Small intestine (tissue), 7 donors: ENCODE measurements around the gene MPL. TPM values are rescaled to one million over a fixed set of nuclear protein-coding genes. Genes with fewer than 3 reads are reported as not detected.

Experiments
- DNase-seq, 2 donors: peaks; one replicate each; pipeline versions ENCODE4 v3.0.0 to v3.0.0-alpha.2; 2013
- FAIRE-seq: peaks from 2 replicates; lab custom pipeline; 2012; peaks lifted over from hg19 to GRCh38; lab: Jason Lieb, UNC
- H3K27ac ChIP-seq, 3 donors: one replicate each; pipeline ENCODE4 v1.5.1; 2013; ENCODE audit warnings: low read length in 2 of 3, mild to moderate bottlenecking in 2 of 3, control low read depth in 1 of 3, inconsistent platforms in 1 of 3, low read depth in 1 of 3, moderate library complexity in 1 of 3
- H3K27me3 ChIP-seq, 3 donors: one replicate each; pipeline ENCODE4 v1.6.1; 2013; ENCODE audit warnings: low read length in 3 of 3, inconsistent platforms in 1 of 3; ENCODE audit not compliant: control insufficient read depth in 3 of 3, insufficient read depth in 3 of 3
- H3K36me3 ChIP-seq, 3 donors: one replicate each; pipeline ENCODE4 v1.6.1; 2013; ENCODE audit warnings: low read length in 3 of 3, inconsistent platforms in 1 of 3, low read depth in 1 of 3, mild to moderate bottlenecking in 1 of 3, moderate library complexity in 1 of 3; ENCODE audit not compliant: control insufficient read depth in 3 of 3, insufficient read depth in 2 of 3
- H3K4me1 ChIP-seq, 3 donors: one replicate each; pipeline ENCODE4 v1.6.1; 2013; ENCODE audit warnings: low read length in 2 of 3, inconsistent platforms in 1 of 3, low read depth in 1 of 3, mild to moderate bottlenecking in 1 of 3, moderate library complexity in 1 of 3; ENCODE audit not compliant: control insufficient read depth in 3 of 3, insufficient read depth in 2 of 3
- H3K4me3 ChIP-seq, 3 donors: one replicate each; pipeline ENCODE4 v1.5.1; 2013; ENCODE audit warnings: low read length in 3 of 3, control low read depth in 1 of 3, inconsistent platforms in 1 of 3, low read depth in 1 of 3, mild to moderate bottlenecking in 1 of 3, moderate library complexity in 1 of 3
- H3K9me3 ChIP-seq, 2 donors: one replicate each; pipeline ENCODE4 v1.6.1; 2013; ENCODE audit warnings: low read depth in 1 of 2, low read length in 1 of 2; ENCODE audit not compliant: control insufficient read depth in 2 of 2, insufficient read depth in 1 of 2
- WGBS, 3 donors: extraction: QIAGEN DNeasy Blood & Tissue Kit; methylation state at CpG; one replicate each; pipeline ENCODE4 v1.1.7; 2013; 5-methylcytosine and 5-hydroxymethylcytosine counted together
- polyA plus RNA-seq, 4 donors: library from polyadenylated mRNA; stranded (reverse) in 3 of 4; unstranded in 1 of 4; fragments of 200-250 nt in 3 of 4; fragments of 120-200 nt in 1 of 4; gene quantifications; one replicate each; pipeline versions ENCODE4 v1.2.1 to v1.2.3, GENCODE V29; 2013
- donor health status: healthy with polysubstance abuse.
- donor health status: control.
- donor health status: control.
- donor health status: Bipolar disorder and iron deficiency.
- donor health status: healthy.

The MPL gene
- polyA plus RNA-seq, 4 donors = 0.16 TPM; not detected in 3

DNA sequence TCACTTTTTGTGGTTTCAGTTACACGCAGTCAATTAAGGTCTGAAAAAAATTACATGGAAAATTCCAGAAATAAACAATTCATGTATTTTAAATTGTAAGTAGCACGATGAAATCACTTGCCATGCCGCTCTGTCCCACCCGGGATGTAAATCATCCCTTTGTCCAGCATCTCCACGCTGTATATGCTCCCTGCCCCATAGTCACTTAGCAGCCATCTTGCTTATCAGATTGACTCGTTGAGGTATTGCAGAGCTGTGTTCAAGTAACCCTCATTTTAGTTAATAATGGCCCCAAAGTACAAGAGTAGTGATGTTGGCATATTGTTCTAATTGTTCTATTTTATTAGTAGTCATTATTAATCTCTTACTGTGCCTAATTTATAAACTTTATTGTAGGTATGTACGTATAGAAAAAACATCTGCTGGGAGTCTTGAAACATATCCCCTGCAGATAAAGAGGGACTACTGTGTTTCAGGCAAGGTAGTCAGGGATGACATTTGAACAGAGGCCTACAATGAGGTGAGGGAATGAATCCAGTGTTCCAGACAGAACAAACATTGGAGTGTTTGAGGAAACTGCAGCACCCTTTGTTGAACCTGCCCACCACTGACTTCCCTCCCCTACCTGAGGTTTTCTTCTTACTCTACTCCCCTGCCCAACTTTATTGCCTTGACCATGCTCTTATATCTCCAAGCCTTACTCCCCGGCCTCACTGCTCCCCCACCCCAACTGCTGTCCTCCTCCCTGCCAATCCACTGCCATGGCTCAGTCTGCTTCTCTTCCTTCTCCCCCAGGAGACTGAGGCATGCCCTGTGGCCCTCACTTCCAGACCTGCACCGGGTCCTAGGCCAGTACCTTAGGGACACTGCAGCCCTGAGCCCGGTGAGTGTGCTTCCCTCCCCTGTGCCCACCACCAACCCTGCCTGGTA lies 14.1 kb downstream of the MPL start:
- H3K4me3 ChIP-seq = no peak overlapping the region
- DNase-seq = no peak
- no peak overlapping the region for H3K27ac ChIP-seq
- H3K27me3 ChIP-seq = no peaks in the 10 kb centered on the region
- H3K4me1 ChIP-seq = peaks cover 0 to 12% (median 0%) of the 10 kb centered on the region in 3 donors
- no peaks in the 10 kb centered on the region for H3K9me3 ChIP-seq
- no peak for FAIRE-seq
- WGBS, 3 donors = 76 to 82% (median 80%) methylated on average over 10 of the region's 10 CpGs
- no peaks in the 10 kb centered on the region for H3K36me3 ChIP-seq

DNA sequence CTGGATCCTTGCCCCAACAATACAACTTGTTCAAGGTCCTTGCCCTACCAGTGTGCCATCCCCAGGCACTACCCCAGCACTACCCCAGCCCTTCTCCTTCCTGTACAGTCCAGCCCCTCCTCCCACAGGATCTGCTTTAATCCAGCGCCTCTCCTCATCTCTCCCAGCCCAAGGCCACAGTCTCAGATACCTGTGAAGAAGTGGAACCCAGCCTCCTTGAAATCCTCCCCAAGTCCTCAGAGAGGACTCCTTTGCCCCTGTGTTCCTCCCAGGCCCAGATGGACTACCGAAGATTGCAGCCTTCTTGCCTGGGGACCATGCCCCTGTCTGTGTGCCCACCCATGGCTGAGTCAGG lies 14.7 kb downstream of the MPL start:
- H3K27me3 ChIP-seq = no peaks in the 10 kb centered on the region
- FAIRE-seq = no peak
- WGBS, 3 donors = 85 to 97% (median 94%) methylated on average over 2 of the region's 2 CpGs
- H3K9me3 ChIP-seq = no peaks in the 10 kb centered on the region
- H3K36me3 ChIP-seq = no peaks in the 10 kb centered on the region
- no peak overlapping the region for H3K4me3 ChIP-seq
- no peak for DNase-seq
- H3K27ac ChIP-seq = no peak overlapping the region
- H3K4me1 ChIP-seq = peaks cover 0 to 12% (median 0%) of the 10 kb centered on the region in 3 donors

DNA sequence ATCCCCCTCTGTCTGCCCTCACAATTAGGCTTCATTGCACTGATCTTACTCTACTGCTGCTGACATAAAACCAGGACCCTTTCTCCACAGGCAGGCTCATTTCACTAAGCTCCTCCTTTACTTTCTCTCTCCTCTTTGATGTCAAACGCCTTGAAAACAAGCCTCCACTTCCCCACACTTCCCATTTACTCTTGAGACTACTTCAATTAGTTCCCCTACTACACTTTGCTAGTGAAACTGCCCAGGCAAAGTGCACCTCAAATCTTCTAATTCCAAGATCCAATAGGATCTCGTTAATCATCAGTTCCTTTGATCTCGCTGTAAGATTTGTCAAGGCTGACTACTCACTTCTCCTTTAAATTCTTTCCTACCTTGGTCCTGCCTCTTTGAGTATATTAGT lies 15.3 kb downstream of the MPL start:
- 59 to 65% (median 61%) methylated on average over 3 of the region's 3 CpGs for WGBS, 3 donors
- H3K9me3 ChIP-seq = no peaks in the 10 kb centered on the region
- no peak for DNase-seq
- no peaks in the 10 kb centered on the region for H3K36me3 ChIP-seq
- no peaks in the 10 kb centered on the region for H3K27me3 ChIP-seq
- H3K4me1 ChIP-seq = peaks cover 0 to 15% (median 0%) of the 10 kb centered on the region in 3 donors
- no peak overlapping the region for H3K4me3 ChIP-seq
- no peak for FAIRE-seq
- H3K27ac ChIP-seq = no peak overlapping the region

DNA sequence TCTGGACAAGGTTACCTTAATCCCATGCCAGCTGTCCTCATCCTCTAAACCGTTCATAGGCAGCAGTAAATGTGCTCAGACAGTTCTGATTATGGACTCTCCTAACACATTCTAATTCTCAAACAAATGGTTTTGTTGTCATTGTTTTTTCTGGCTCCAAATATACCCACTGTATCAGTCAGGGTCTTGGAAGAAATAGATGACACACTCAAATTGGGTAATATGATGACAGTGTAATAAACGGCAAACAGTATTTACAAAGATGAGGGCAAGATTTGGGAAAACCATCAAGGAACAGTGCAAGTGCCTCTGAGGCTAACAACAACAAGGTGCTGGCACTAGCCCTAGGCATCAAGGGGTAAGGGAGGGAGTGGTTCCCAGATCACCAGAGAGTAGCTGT lies 16.9 kb downstream of the MPL start:
- 80 to 88% (median 80%) methylated on average over 2 of the region's 2 CpGs for WGBS, 3 donors
- FAIRE-seq = no peak
- H3K4me1 ChIP-seq = peaks cover 0 to 19% (median 0%) of the 10 kb centered on the region in 3 donors

DNA sequence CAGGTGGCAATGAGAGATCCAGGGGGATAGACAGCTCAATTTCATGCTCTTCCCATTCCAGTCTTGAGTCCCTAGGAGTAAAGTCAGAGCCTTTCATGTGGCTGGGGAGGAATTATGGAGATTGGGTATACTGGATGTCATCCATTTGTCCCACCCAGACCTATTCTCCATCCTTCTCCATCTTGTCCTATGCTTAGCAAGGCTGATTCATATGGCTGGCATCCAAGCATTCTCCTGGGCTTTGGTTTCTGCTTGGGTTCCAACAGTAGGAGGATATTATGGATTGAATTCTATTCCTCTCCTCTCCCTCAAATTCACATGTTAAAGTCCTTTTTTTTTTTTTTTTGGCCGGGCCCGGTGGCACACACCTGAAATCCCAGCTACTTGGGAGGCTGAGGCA lies 17.3 kb downstream of the MPL start:
- H3K36me3 ChIP-seq = peaks cover 0 to 3% (median 0%) of the 10 kb centered on the region in 3 donors
- H3K27me3 ChIP-seq = no peaks in the 10 kb centered on the region
- H3K9me3 ChIP-seq = no peaks in the 10 kb centered on the region
- no peak for DNase-seq
- no peak overlapping the region for H3K4me3 ChIP-seq
- no peak overlapping the region for H3K27ac ChIP-seq
- peaks cover 0 to 17% (median 0%) of the 10 kb centered on the region in 3 donors for H3K4me1 ChIP-seq
- no peak for FAIRE-seq
- 93 to 100% (median 98%) methylated on average over 2 of the region's 2 CpGs for WGBS, 3 donors

More for the DNA sequence above, 16.9 kb downstream of the MPL start:
- Histone ChIP-seq H3K4me3 (no peak overlapping the region), H3K27me3 (no peaks in the 10 kb centered on the region), H3K9me3 (no peaks in the 10 kb centered on the region), H3K27ac (no peak overlapping the region), H3K36me3 (no peaks in the 10 kb centered on the region)
- DNase-seq = no peak

DNA sequence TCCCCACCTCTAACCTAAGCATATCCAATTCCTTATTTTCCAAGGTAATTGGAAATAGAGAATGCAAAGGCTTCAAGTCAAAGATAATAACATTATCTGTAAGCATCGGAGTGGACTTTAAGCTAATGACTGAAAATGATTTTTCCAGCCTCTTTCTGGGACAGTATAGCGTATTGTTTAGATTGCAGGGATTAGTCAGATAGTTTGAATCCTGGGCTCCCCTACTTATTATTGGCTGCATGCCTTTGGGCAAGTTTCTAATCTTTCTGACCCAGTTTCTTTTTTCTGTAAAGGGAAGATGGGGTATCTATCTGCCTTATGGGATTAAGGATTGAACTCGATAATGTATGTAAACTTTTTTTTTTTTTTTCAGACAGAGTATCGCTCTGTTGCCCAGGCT lies 19.6 kb downstream of the MPL start:
- Histone ChIP-seq H3K27me3 (no peaks in the 10 kb centered on the region), H3K4me3 (no peak overlapping the region), H3K36me3 (peaks cover 0 to 18% (median 11%) of the 10 kb centered on the region in 3 donors), H3K27ac (no peak overlapping the region), H3K4me1 (peaks cover 0 to 23% (median 0%) of the 10 kb centered on the region in 3 donors), H3K9me3 (no peaks in the 10 kb centered on the region)
- FAIRE-seq (no peak), DNase-seq (no peak)
- 67 to 78% (median 69%) methylated on average over 4 of the region's 4 CpGs for WGBS, 3 donors

DNA sequence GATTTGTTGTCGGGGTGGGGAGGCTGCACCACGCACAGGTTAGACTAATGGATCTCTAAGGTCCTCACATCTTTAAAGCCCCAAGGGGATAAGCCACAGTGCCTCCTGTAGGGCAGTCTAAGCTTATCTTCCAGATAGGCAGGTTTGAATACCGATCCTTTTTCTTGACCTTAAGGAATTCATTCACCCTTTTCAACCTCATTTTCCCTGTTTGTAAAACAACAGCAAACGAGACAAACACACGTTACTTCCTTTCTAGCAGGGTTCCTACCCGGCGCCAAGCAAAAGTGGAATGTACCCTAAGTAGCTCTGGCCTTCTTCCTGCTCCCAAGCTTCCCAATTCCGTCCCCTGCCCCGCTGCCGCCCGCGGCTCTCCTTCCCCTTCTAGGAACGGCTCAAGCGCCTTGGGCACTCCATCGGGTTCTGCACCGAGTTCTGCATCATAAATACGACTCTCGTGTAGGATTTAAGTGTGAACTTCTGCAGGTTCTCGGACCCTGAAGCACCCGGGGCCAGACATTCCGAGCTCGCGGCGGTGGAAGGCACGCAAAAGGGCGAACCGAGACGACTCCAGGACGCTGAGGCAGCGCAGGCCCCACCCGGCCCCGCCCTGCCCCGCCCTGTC lies 20.6 kb downstream of the MPL start:
- 0 to 1% (median 1%) methylated on average over 31 to 33 of the region's 33 CpGs for WGBS, 3 donors

More for the DNA sequence above, 20.6 kb downstream of the MPL start:
- H3K4me3 ChIP-seq = peak overlapping the region; percentile 59 to 93 (median 79)
- FAIRE-seq (no peak), DNase-seq (peak in 1 of 2 donors; percentile 79)
- H3K27ac ChIP-seq = peak overlapping the region; percentile 98 to 99 (median 99)
- peaks cover 0 to 27% (median 11%) of the 10 kb centered on the region in 3 donors for H3K36me3 ChIP-seq
- no peaks in the 10 kb centered on the region for H3K9me3 ChIP-seq
- peaks cover 0 to 29% (median 0%) of the 10 kb centered on the region in 3 donors for H3K4me1 ChIP-seq
- no peaks in the 10 kb centered on the region for H3K27me3 ChIP-seq
